ENCODE data around the gene GPC3.
"Not testable (repeated sequence)": the region's sequence is repeated elsewhere in the genome, so short reads cannot be mapped to it uniquely, and the experiment has no call there.

DNA sequence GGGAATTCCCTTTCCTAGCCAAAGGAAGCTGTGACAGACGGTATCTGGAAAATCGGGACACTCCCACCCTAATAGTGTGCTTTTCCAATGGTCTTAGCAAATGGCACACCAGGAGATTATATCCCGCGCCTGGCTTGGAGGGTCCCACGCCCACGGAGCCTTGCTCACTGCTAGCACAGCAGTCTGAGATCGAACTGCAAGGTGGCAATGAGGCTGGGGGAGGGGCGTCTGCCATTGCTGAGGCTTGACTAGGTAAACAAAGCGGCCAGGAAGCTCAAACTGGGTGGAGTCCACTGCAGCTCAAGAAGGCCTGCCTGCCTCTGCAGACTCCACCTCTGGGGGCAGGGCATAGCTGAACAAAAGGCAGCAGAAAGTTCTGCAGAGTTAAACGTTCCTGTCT is 364.0 kb downstream of the GPC3 start:
- TF ChIP-seq SP1 (IDR thresholded peaks at IDR 0.05); FOXA1 (IDR thresholded peaks at IDR 0.05); SUZ12 (IDR thresholded peaks at IDR 0.05); ELF4 (IDR thresholded peaks at IDR 0.05); FOXM1 (IDR thresholded peaks at IDR 0.05; ENCODE audit: borderline replicate concordance); FOXK2 (IDR thresholded peaks at IDR 0.05); ZNF384 (IDR thresholded peaks at IDR 0.05): not testable (repeated sequence)
- TF ChIP-seq, protein P1, sequence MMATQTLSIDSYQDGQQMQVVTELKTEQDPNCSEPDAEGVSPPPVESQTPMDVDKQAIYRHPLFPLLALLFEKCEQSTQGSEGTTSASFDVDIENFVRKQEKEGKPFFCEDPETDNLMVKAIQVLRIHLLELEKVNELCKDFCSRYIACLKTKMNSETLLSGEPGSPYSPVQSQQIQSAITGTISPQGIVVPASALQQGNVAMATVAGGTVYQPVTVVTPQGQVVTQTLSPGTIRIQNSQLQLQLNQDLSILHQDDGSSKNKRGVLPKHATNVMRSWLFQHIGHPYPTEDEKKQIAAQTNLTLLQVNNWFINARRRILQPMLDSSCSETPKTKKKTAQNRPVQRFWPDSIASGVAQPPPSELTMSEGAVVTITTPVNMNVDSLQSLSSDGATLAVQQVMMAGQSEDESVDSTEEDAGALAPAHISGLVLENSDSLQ (IDR thresholded peaks at IDR 0.05), result not testable (repeated sequence)

Measured in HEK293T (cell line).